HepG2 (cell line): ENCODE data around the gene ADCY5. TPM values are rescaled to one million over a fixed set of nuclear protein-coding genes. Genes with fewer than 3 reads are reported as not detected.

Source experiments
- ISX ChIP-seq: sonication (generic); formaldehyde crosslinking; conservative IDR thresholded peaks from 2 replicates; pipeline ENCODE4 v1.5.0; 2020; ENCODE audit warnings: missing genetic modification reagents
- RFXANK ChIP-seq: IDR thresholded peaks from 2 replicates; pipeline ENCODE4 v1.6.1; 2016
- ZNF251 ChIP-seq: sonication (generic); formaldehyde crosslinking; IDR thresholded peaks from 2 replicates; pipeline ENCODE4 v1.9.0; 2021; ENCODE audit warnings: mild to moderate bottlenecking, missing genetic modification reagents
- ZNF354B ChIP-seq: sonication (generic); formaldehyde crosslinking; IDR thresholded peaks from 2 replicates; pipeline ENCODE4 v1.8.0; 2022; ENCODE audit warnings: mild to moderate bottlenecking, missing genetic modification reagents
- ZNF773 ChIP-seq: sonication (generic); formaldehyde crosslinking; IDR thresholded peaks from 2 replicates; pipeline ENCODE4 v1.4.0; 2020; ENCODE audit warnings: missing genetic modification reagents, borderline replicate concordance
- ZSCAN25 ChIP-seq: sonication (generic); formaldehyde crosslinking; IDR thresholded peaks from 2 replicates; pipeline ENCODE4 v1.8.0; 2022; ENCODE audit warnings: mild to moderate bottlenecking, missing genetic modification reagents
- polyA plus RNA-seq, 8 experiments: library from polyadenylated mRNA; depleted of rRNA in 3 of 8; stranded (reverse) in 7 of 8; unstranded in 1 of 8; fragments of >200 nt; fragmentation: Illumina TruSeq in 4 of 8; extraction: Trizol in 4 of 8; gene quantifications; 2 replicates each; pipeline versions ENCODE4 v1.2.1 to v1.2.3, GENCODE V29; 2011 to 2016; ENCODE audit warnings: low read depth in 4 of 8, missing spikeins in 1 of 8, mixed read lengths in 1 of 8; ENCODE audit not compliant: insufficient read depth in 1 of 8
- total RNA-seq, 5 experiments: library from RNA; depleted of rRNA; stranded (reverse); fragments of >200 nt; fragmentation: Illumina TruSeq; extraction: Trizol; gene quantifications; 2 replicates each; pipeline ENCODE4 v1.2.3, GENCODE V29; 2016; ENCODE audit warnings: low read depth in 1 of 5
- TF ChIP-seq, protein P1 (sequence below): sonication (generic); formaldehyde crosslinking; IDR thresholded peaks from 2 replicates; pipeline ENCODE4 v1.5.0; 2020; ENCODE audit warnings: missing genetic modification reagents
- TF ChIP-seq, protein P2 (sequence below): sonication (generic); formaldehyde crosslinking; IDR thresholded peaks from 2 replicates; pipeline ENCODE4 v1.8.0; 2023; ENCODE audit warnings: mild to moderate bottlenecking, missing genetic modification reagents
- TF ChIP-seq, protein P3 (sequence below): sonication (generic); formaldehyde crosslinking; IDR thresholded peaks from 2 replicates; pipeline ENCODE4 v1.9.0; 2021; ENCODE audit warnings: missing genetic modification reagents, borderline replicate concordance
- TF ChIP-seq, protein P4 (sequence below): sonication (generic); formaldehyde crosslinking; IDR thresholded peaks from 2 replicates; pipeline ENCODE4 v1.4.0; 2020; ENCODE audit warnings: mild to moderate bottlenecking, missing genetic modification reagents, borderline replicate concordance
- TF ChIP-seq, protein P5 (sequence below): sonication (generic); formaldehyde crosslinking; IDR thresholded peaks from 2 replicates; pipeline ENCODE4 v1.8.0; 2022; ENCODE audit warnings: mild to moderate bottlenecking, missing genetic modification reagents, borderline replicate concordance
- TF ChIP-seq, protein P6 (sequence below): sonication (generic); formaldehyde crosslinking; IDR thresholded peaks from 2 replicates; pipeline ENCODE4 v1.4.0; 2020; ENCODE audit warnings: missing genetic modification reagents, borderline replicate concordance

The ADCY5 gene
- total and polyA plus RNA-seq, 2 of the 13 experiments (the other 11 are each of a cell fraction or from before 2014, with no cell fraction given): not detected

DNA sequence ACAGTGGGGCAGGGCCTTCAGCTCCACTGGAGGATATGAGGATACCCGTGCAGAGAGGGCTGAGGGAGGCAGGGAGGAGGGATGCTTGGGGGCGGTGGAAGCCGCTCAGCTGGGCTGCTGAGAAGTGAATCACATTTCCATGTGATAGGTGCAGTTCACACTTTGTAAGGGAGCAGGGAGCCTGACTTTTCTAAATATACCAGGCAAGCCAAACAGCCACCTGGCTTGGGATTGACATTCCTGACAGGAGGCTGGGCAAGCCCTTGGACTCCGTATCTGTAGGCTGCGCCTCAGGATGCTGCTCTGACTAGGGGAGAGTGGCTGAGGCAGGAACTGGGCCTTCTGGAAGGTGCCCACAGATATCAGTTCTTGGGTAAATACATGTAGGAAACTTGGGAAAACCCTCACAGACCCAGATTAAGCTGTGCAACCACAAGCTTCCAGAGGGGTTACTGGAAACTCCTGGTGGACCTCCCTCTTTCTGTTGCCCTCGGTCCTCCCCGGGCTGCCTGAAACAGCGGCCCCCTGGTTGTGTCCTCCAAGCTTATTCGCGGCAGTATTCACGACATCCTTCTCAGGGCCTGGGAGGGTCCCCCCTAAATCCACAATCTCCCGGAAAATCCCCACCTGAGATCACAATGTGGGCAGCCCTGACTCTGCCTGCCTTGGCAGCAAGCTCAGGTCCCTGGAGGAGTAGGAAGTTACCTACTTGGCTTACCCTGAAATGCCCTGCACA, 33.0 kb upstream of the ADCY5 start (continued):
- TF ChIP-seq, protein P1, sequence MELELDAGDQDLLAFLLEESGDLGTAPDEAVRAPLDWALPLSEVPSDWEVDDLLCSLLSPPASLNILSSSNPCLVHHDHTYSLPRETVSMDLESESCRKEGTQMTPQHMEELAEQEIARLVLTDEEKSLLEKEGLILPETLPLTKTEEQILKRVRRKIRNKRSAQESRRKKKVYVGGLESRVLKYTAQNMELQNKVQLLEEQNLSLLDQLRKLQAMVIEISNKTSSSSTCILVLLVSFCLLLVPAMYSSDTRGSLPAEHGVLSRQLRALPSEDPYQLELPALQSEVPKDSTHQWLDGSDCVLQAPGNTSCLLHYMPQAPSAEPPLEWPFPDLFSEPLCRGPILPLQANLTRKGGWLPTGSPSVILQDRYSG (CRISPR knock-in tag): no peak
- TF ChIP-seq, protein P2, sequence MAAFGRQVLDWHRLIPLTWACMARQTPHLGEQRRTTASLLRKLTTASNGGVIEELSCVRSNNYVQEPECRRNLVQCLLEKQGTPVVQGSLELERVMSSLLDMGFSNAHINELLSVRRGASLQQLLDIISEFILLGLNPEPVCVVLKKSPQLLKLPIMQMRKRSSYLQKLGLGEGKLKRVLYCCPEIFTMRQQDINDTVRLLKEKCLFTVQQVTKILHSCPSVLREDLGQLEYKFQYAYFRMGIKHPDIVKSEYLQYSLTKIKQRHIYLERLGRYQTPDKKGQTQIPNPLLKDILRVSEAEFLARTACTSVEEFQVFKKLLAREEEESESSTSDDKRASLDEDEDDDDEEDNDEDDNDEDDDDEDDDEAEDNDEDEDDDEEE (CRISPR knock-in tag): no peak
- TF ChIP-seq, protein P3, sequence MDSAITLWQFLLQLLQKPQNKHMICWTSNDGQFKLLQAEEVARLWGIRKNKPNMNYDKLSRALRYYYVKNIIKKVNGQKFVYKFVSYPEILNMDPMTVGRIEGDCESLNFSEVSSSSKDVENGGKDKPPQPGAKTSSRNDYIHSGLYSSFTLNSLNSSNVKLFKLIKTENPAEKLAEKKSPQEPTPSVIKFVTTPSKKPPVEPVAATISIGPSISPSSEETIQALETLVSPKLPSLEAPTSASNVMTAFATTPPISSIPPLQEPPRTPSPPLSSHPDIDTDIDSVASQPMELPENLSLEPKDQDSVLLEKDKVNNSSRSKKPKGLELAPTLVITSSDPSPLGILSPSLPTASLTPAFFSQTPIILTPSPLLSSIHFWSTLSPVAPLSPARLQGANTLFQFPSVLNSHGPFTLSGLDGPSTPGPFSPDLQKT (CRISPR knock-in tag): no peak
- TF ChIP-seq RFXANK (no peak), ISX (CRISPR knock-in tag) (no peak), ZNF354B (no peak), ZNF251 (CRISPR knock-in tag) (no peak), ZNF773 (no peak), ZSCAN25 (CRISPR knock-in tag) (no peak)
- TF ChIP-seq, protein P4, sequence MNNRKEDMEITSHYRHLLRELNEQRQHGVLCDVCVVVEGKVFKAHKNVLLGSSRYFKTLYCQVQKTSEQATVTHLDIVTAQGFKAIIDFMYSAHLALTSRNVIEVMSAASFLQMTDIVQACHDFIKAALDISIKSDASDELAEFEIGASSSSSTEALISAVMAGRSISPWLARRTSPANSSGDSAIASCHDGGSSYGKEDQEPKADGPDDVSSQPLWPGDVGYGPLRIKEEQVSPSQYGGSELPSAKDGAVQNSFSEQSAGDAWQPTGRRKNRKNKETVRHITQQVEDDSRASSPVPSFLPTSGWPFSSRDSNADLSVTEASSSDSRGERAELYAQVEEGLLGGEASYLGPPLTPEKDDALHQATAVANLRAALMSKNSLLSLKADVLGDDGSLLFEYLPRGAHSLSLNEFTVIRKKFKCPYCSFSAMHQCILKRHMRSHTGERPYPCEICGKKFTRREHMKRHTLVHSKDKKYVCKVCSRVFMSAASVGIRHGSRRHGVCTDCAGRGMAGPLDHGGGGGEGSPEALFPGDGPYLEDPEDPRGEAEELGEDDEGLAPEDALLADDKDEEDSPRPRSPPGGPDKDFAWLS (CRISPR knock-in tag): no peak
- TF ChIP-seq, protein P5, sequence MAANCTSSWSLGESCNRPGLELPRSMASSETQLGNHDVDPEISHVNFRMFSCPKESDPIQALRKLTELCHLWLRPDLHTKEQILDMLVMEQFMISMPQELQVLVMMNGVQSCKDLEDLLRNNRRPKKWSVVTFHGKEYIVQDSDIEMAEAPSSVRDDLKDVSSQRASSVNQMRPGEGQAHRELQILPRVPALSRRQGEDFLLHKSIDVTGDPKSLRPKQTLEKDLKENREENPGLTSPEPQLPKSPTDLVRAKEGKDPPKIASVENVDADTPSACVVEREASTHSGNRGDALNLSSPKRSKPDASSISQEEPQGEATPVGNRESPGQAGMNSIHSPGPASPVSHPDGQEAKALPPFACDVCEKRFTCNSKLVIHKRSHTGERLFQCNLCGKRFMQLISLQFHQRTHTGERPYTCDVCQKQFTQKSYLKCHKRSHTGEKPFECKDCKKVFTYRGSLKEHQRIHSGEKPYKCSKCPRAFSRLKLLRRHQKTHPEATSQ (CRISPR knock-in tag): no peak
- TF ChIP-seq, protein P6, sequence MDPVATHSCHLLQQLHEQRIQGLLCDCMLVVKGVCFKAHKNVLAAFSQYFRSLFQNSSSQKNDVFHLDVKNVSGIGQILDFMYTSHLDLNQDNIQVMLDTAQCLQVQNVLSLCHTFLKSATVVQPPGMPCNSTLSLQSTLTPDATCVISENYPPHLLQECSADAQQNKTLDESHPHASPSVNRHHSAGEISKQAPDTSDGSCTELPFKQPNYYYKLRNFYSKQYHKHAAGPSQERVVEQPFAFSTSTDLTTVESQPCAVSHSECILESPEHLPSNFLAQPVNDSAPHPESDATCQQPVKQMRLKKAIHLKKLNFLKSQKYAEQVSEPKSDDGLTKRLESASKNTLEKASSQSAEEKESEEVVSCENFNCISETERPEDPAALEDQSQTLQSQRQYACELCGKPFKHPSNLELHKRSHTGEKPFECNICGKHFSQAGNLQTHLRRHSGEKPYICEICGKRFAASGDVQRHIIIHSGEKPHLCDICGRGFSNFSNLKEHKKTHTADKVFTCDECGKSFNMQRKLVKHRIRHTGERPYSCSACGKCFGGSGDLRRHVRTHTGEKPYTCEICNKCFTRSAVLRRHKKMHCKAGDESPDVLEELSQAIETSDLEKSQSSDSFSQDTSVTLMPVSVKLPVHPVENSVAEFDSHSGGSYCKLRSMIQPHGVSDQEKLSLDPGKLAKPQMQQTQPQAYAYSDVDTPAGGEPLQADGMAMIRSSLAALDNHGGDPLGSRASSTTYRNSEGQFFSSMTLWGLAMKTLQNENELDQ (CRISPR knock-in tag): no peak
- TF ChIP-seq, all 625 proteins: peak for 0
